GM19099 (cell line): Measurements from ENCODE around the gene BCAR3.

Experiments used
- POLR2A ChIP-seq: IDR thresholded peaks from 3 replicates; pipeline ENCODE4 v1.6.1; 2011; ENCODE audit warnings: low read depth; ENCODE audit not compliant: insufficient read length; ENCODE audit errors: extremely low read depth

The BCAR3 gene

DNA sequence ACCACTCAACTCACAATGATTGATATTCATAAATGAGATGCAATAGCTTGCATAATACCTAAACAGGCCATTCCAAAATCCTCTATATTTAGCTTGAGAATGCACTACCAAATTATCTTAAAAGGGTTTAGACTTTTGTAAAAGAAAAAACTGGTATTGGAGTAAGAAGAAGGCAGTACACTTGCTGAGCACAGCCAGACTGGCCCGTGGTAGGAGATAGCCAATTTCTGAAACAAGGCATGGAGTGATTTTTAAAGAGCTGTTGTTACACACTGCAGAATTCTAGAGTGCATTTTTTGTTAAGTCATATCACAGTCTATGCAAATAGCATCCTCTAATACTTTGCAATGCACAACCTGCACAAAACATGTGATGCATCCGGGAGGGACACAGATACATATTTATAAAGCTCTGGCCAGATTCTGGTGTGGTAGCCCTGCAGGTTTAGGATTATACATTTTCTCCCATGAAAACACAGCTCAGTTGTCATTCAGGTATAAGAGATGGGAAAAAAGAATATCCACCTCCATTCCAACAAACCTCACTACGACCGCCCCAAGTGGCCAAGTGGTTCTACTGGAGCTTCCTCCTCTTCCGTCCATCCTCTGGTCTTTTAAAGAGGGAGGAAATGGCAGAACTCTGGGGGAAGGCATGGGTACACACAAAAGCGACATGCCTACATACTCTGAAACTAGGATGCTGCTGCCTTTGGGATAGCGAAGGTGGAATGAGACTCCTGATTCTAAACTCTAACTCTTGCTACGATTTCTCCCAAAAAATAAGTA, 40.8 kb downstream of the BCAR3 start:
- no peak for TF ChIP-seq POLR2A

GRCh38 chr1:93638981-93639380, 42.7 kb downstream of the BCAR3 start:
- no peak for TF ChIP-seq POLR2A

GRCh38 chr1:93638307-93638847, 43.3 kb downstream of the BCAR3 start:
- no peak for TF ChIP-seq POLR2A

DNA sequence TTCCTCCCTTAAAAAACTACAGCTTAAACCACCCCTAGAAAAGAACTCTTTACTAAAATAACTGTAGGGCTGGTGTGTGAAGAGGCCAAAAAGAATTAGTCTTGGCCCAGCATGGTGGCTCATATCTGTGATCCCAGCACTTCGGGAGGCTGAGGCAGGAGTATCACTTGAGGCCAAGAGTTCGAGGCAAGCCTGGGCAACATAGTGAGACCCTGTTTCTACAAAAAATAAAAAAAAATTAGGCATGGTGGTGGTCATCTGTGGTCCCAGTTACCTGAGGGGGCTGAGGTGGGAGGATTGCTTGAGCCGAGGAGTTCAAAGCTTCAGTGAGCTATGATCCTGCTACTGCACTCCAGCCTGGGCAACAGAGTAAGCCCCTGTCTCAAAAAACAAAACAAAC, 44.9 kb downstream of the BCAR3 start:
- TF ChIP-seq POLR2A: no peak

GRCh38 chr1:93635614-93636543, 45.8 kb downstream of the BCAR3 start:
- no peak for TF ChIP-seq POLR2A

DNA sequence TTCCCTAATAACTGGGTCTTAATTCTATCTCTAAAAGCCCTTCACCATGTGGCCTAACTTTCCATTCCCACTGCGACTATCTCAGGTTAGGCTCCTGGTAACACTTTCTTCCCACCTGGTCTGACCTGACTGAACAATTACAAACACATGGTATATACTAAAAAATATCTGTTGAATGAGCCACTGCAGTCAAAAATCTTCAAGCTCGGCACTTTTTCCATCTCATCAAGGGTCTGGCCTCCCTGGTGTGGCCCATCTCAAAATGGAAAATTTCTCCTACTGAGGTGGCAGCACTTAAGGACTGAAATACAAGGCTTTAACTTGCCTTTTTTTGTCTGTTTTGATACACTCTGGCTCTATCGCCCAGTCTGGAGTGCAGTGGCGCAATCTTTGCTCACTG, 48.3 kb downstream of the BCAR3 start:
- no peak for TF ChIP-seq POLR2A

DNA sequence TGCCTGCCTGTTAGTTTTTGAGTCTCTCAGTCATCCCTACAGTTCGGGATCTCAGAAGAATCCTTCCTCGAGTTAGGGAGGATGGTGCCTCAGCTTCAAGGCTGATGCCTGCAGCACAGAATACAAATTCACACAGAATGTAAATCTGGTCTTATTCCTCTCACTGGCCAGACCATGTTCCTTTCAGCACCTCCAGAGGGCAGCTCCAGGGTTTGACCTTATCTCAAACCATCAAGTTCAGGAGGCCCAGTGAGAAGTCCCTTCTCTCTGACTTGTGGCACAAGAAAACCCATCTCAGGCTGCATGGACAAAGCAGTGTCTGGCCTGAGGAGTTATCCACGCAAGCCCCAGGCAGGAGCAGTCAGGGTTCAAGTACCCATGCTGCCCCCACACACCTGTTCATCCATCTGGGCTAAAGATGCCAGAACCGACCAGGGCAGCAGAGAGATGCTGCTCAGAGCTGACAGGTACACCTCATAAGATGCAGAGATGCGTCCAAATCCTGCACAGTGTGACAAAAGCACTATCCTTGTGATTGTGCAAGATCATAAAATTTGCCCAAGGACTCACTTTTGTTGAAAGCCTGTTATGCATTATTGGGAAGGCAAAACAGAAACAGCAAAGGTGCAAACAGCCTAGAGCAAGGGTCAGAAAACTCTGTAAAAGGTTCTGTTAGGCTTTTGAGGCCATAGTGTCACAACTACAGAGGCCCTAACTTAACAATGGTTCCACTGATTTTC, 49.8 kb downstream of the BCAR3 start:
- TF ChIP-seq POLR2A: no peak

- TF ChIP-seq POLR2A: no peak
Measured at GRCh38 chr1:93630168-93630567, 51.5 kb downstream of the BCAR3 start.

DNA sequence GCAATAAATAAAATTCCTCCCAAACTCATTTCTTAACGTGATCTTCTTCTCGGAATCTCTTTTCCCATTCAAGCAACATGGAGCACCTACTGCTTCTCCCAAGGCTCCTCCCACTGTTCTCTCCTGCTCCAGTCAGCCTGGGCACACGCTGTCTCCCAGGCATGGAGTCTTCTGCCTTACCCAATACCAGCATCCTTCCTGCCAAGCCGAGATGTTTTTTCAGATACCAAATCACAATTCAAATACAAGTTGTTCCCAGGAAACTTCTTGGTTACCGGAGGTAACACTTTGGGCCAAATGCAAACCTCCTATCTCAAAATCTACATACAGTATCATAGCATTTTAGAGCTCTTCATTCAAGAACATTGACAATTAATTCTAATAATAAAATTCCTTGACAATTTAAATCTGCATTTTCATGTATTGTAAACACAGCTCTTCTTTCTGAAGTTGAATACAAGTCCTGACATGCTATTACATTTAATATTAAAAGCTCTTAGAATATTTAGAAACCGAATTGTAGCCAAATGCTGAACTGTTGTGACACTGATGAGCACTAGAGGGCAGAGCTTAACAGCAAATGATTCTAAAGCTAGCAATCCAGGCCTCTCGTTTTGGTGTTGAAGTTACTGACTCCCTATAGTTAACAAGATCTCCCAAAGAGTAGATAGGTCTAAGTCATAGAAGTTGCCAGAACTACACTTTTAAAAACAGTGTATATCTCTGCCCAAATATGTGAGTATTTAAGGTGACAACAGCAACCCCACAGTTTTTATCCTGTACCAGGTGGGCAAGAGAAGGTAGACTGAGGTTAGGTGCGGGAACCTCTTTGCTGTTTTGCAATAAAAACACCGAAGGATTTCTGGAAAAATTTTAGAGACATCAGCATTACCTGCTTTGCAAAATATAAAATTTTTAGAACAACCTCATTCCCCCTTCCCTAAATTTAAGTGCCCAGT, 52.3 kb downstream of the BCAR3 start:
- no peak for TF ChIP-seq POLR2A

GRCh38 chr1:93628681-93629080, 53.0 kb downstream of the BCAR3 start:
- no peak for TF ChIP-seq POLR2A

- no peak for TF ChIP-seq POLR2A
Measured at GRCh38 chr1:93625582-93626327, 55.9 kb downstream of the BCAR3 start.

DNA sequence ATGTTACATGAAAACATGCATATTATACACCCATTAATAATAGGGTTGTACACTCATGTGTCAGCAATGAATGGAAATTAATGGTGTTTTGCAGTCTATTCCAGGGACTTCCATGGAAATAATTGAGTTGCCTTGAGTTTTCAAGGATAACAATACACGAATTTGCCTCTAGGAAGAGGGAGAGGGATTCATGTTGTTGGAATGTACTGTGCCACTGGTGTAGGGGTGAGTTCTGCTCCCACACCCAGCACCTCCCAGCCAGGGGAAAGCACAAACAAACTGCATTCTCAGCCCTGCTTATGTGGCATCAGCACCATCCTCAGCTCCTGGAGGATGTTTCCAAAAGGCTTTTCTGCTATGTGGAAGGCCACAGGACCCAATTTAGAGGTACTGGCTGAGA, 57.8 kb downstream of the BCAR3 start:
- no peak for TF ChIP-seq POLR2A

GRCh38 chr1:93623436-93623835, 58.2 kb downstream of the BCAR3 start:
- TF ChIP-seq POLR2A: no peak
